ENCODE data around the gene ERI3.

ERI3 gene

GRCh38 chr1:44221769-44222168, 133.3 kb downstream of the ERI3 start:
- no peaks in the 10 kb centered on the region for H3K27me3 ChIP-seq (replicated peaks; ENCODE audit: control insufficient read depth, insufficient read depth, low read length)
- H3K4me3 ChIP-seq (replicated peaks; ENCODE audit: low read depth, low read length) = no peak overlapping the region
- peaks cover 31% of the 10 kb centered on the region for H3K36me3 ChIP-seq (ENCODE audit: control insufficient read depth, insufficient read depth, low read length)
- TF ChIP-seq CTCF (IDR thresholded peaks at IDR 0.05; ENCODE audit: insufficient read depth, low read length, poor library complexity, severe bottlenecking) = no peak
- DNase-seq (ENCODE audit: extremely low read depth, insufficient read length) = no peak

GRCh38 chr1:44220755-44221154, 134.3 kb downstream of the ERI3 start:
- Histone ChIP-seq H3K27me3 (replicated peaks; ENCODE audit: control insufficient read depth, insufficient read depth, low read length) (no peaks in the 10 kb centered on the region), H3K36me3 (ENCODE audit: control insufficient read depth, insufficient read depth, low read length) (peaks cover 31% of the 10 kb centered on the region), H3K4me3 (replicated peaks; ENCODE audit: low read depth, low read length) (no peak overlapping the region)
- no peak for TF ChIP-seq CTCF (IDR thresholded peaks at IDR 0.05; ENCODE audit: insufficient read depth, low read length, poor library complexity, severe bottlenecking)
- DNase-seq (ENCODE audit: extremely low read depth, insufficient read length) = no peak

GRCh38 chr1:44220001-44220751, 134.9 kb downstream of the ERI3 start:
- no peak overlapping the region for H3K4me3 ChIP-seq (replicated peaks; ENCODE audit: low read depth, low read length)
- no peaks in the 10 kb centered on the region for H3K27me3 ChIP-seq (replicated peaks; ENCODE audit: control insufficient read depth, insufficient read depth, low read length)
- no peak for DNase-seq (ENCODE audit: extremely low read depth, insufficient read length)
- TF ChIP-seq CTCF (IDR thresholded peaks at IDR 0.05; ENCODE audit: insufficient read depth, low read length, poor library complexity, severe bottlenecking) = no peak
- peaks cover 33% of the 10 kb centered on the region for H3K36me3 ChIP-seq (ENCODE audit: control insufficient read depth, insufficient read depth, low read length)

- Histone ChIP-seq H3K27me3 (replicated peaks; ENCODE audit: control insufficient read depth, insufficient read depth, low read length) (no peaks in the 10 kb centered on the region), H3K4me3 (replicated peaks; ENCODE audit: low read depth, low read length) (no peak overlapping the region), H3K36me3 (ENCODE audit: control insufficient read depth, insufficient read depth, low read length) (peaks cover 34% of the 10 kb centered on the region)
- no peak for TF ChIP-seq CTCF (IDR thresholded peaks at IDR 0.05; ENCODE audit: insufficient read depth, low read length, poor library complexity, severe bottlenecking)
- no peak for DNase-seq (ENCODE audit: extremely low read depth, insufficient read length)
Observed at GRCh38 chr1:44219301-44219626, 135.8 kb downstream of the ERI3 start.

GRCh38 chr1:44218503-44219300, 136.4 kb downstream of the ERI3 start:
- DNase-seq (ENCODE audit: extremely low read depth, insufficient read length) = no peak
- H3K36me3 ChIP-seq (ENCODE audit: control insufficient read depth, insufficient read depth, low read length) = peaks cover 34% of the 10 kb centered on the region
- no peak overlapping the region for H3K4me3 ChIP-seq (replicated peaks; ENCODE audit: low read depth, low read length)
- TF ChIP-seq CTCF (IDR thresholded peaks at IDR 0.05; ENCODE audit: insufficient read depth, low read length, poor library complexity, severe bottlenecking) = no peak
- no peaks in the 10 kb centered on the region for H3K27me3 ChIP-seq (replicated peaks; ENCODE audit: control insufficient read depth, insufficient read depth, low read length)

All from GM06990 (cell line).